H1 (cell line): ENCODE measurements around the gene CALML4. TPM values are rescaled to one million over a fixed set of nuclear protein-coding genes. Genes with fewer than 3 reads are reported as not detected.

Source experiments
- CHD1 ChIP-seq: IDR thresholded peaks from 2 replicates; pipeline ENCODE4 v1.6.1; 2012; ENCODE audit warnings: low read depth, low read length, improper control_type of control experiment
- FOSL1 ChIP-seq: IDR thresholded peaks from 2 replicates; pipeline ENCODE4 v1.6.1; 2011; ENCODE audit warnings: mild to moderate bottlenecking, low read depth, low read length, moderate library complexity; ENCODE audit not compliant: insufficient read depth
- RAD21 ChIP-seq, 2 experiments: IDR thresholded peaks in 1 of 2; conservative IDR thresholded peaks in 1 of 2; 2 replicates each; pipeline ENCODE4 v1.6.1; 2011; ENCODE audit warnings: low read depth in 2 of 2, low read length in 2 of 2, improper control_type of control experiment in 1 of 2, inconsistent platforms in 1 of 2, mild to moderate bottlenecking in 1 of 2, moderate library complexity in 1 of 2
- TCF12 ChIP-seq: IDR thresholded peaks from 2 replicates; pipeline ENCODE4 v1.6.1; 2011; ENCODE audit warnings: low read depth, mild to moderate bottlenecking, low read length
- TEAD4 ChIP-seq: IDR thresholded peaks from 2 replicates; pipeline ENCODE4 v1.6.1; 2012; ENCODE audit warnings: low read depth, low read length, inconsistent platforms, mixed read lengths
- polyA plus RNA-seq, 7 experiments: library from polyadenylated mRNA; depleted of rRNA in 3 of 7; stranded (reverse) in 5 of 7; unstranded in 2 of 7; fragments of >200 nt in 5 of 7; fragments of 200-250 nt in 2 of 7; gene quantifications; 1 replicate in 5 of 7; 2 replicates in 1 of 7; 4 replicates in 1 of 7; pipeline versions ENCODE4 v1.2.1 to v1.2.3, GENCODE V29; 2011 to 2013; ENCODE audit warnings: missing spikeins in 2 of 7, mixed read lengths in 2 of 7
- total RNA-seq: library from RNA; stranded (reverse); fragmentation: NEBNext Ultra II Directional; extraction: Animal tissue kit (Norgen Biotek cat#: 25700); gene quantifications from 2 replicates; pipeline ENCODE4 v1.2.1, GENCODE V29; 2021

Gene CALML4
- total and polyA plus RNA-seq, 2 of the 8 experiments (the other 6 are each of a cell fraction or from before 2014, with no cell fraction given): 3.8 to 12.5 TPM

DNA sequence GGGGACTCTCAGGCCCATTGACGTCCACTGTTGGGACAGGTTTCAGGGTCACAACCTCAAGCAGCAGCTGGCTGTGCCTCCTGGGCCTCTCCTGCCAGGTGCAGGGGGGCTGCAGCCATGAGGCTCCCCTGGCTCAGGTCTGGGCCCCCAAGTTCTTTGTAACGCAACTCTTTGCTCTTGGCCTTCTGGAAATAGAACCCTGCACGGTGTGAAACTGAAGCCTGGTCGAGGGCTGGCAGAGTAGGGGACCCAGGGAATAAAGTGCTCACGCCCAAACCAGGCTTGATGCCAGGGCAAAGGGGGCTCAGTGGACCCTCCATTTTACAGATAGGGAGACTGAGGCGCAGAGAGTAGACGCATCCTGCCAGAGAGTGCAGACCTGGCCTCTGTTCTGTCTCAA lies 771 bp downstream of the CALML4 start (continued):
- no peak for TF ChIP-seq RAD21 (IDR thresholded peaks at IDR 0.05 in 1 of 2, conservative IDR thresholded peaks at IDR 0.05 in 1 of 2; ENCODE audit: low read depth in 2 of 2, low read length in 2 of 2)
- TF ChIP-seq CHD1: no peak
- no peak for TF ChIP-seq TCF12
- TF ChIP-seq TEAD4: no peak
- no peak for TF ChIP-seq FOSL1
